Calu3 (cell line): Measurements from ENCODE around the gene FZR1. TPM values are rescaled to one million over a fixed set of nuclear protein-coding genes. Genes with fewer than 3 reads are reported as not detected.

Source experiments
- BruUV-seq: library from RNA; stranded (reverse); fragments of 400-500 nt; replicated peaks from 2 replicates; lab custom pipeline; 2021; lab: Mats Ljungman, UMichigan
- CTCF ChIA-PET: fragments of 300-600 bp; sonication (Branson Sonifier 250); formaldehyde crosslinking; loops from one replicate; lab custom pipeline; 2022; ENCODE audit warnings: antibody characterized with exemption; lab: Charles Lee
- DNase-seq: peaks from one replicate; pipeline ENCODE4 v3.0.0; 2022
- H3K27ac Mint-ChIP-seq: one replicate; pipeline ENCODE4 v1.8.0; 2022; ENCODE audit warnings: mixed read lengths; ENCODE audit not compliant: unreplicated experiment
- H3K27me3 Mint-ChIP-seq: one replicate; pipeline ENCODE4 v1.8.0; 2022; ENCODE audit warnings: mixed read lengths; ENCODE audit not compliant: unreplicated experiment
- H3K36me3 Mint-ChIP-seq: one replicate; pipeline ENCODE4 v1.8.0; 2022; ENCODE audit warnings: mild to moderate bottlenecking, moderate library complexity, mixed read lengths; ENCODE audit not compliant: insufficient read depth, unreplicated experiment
- H3K4me1 Mint-ChIP-seq: one replicate; pipeline ENCODE4 v1.8.0; 2022; ENCODE audit warnings: mild to moderate bottlenecking, low read depth, mixed read lengths; ENCODE audit not compliant: unreplicated experiment
- H3K4me3 Mint-ChIP-seq: one replicate; pipeline ENCODE4 v1.8.0; 2022; ENCODE audit warnings: mild to moderate bottlenecking, low read depth, moderate library complexity, mixed read lengths; ENCODE audit not compliant: unreplicated experiment
- H3K9me3 Mint-ChIP-seq: one replicate; pipeline ENCODE4 v1.8.0; 2022; ENCODE audit warnings: low read depth, mixed read lengths; ENCODE audit not compliant: unreplicated experiment
- CTCF ChIP-seq: fragments of 200-600 bp; IDR thresholded peaks from one replicate; pipeline ENCODE4 v1.8.0; 2022; ENCODE audit warnings: antibody characterized with exemption; ENCODE audit not compliant: unreplicated experiment
- intact Hi-C: fragments of 100-400 bp; cut with micrococcal nuclease; formaldehyde crosslinking; loops from one replicate; pipeline ENCODE4 v1.10.0; 2022; ENCODE audit not compliant: unreplicated experiment
- total RNA-seq: library from RNA; stranded (reverse); gene quantifications from 2 replicates; pipeline ENCODE4 v1.2.3, GENCODE V29; 2022

Gene FZR1
- total RNA-seq, 1 experiment from 2014 or later: 33.1 TPM

GRCh38 chr19:3476830-3477229, 29.3 kb upstream of the FZR1 start:
- Mint-ChIP-seq H3K9me3 (no peaks in the 10 kb centered on the region), H3K27me3 (no peaks in the 10 kb centered on the region), H3K36me3 (peaks cover 17% of the 10 kb centered on the region), H3K4me3 (no peak overlapping the region), H3K27ac (no peak overlapping the region), H3K4me1 (no peaks in the 10 kb centered on the region)
- no peak for TF ChIP-seq CTCF
- no TSS peak for BruUV-seq
- intact Hi-C loops: no loop called here
- CTCF ChIA-PET: no interaction called here
- DNase-seq: no peak

GRCh38 chr19:3477506-3477905, 28.6 kb upstream of the FZR1 start:
- peaks cover 19% of the 10 kb centered on the region for H3K36me3 Mint-ChIP-seq
- CTCF ChIA-PET: no interaction called here
- no peak for TF ChIP-seq CTCF

GRCh38 chr19:3477951-3478350, 28.2 kb upstream of the FZR1 start:
- Mint-ChIP-seq H3K4me3 (no peak overlapping the region), H3K27ac (no peak overlapping the region), H3K36me3 (peaks cover 19% of the 10 kb centered on the region), H3K27me3 (no peaks in the 10 kb centered on the region), H3K9me3 (no peaks in the 10 kb centered on the region), H3K4me1 (no peaks in the 10 kb centered on the region)
- TF ChIP-seq CTCF: no peak
- BruUV-seq: no TSS peak
- DNase-seq: no peak
- CTCF ChIA-PET: no interaction called here
- intact Hi-C loops: no loop called here

More at GRCh38 chr19:3477506-3477905, 28.6 kb upstream of the FZR1 start:
- no peaks in the 10 kb centered on the region for H3K4me1 Mint-ChIP-seq
- intact Hi-C loops: no loop called here
- H3K9me3 Mint-ChIP-seq: no peaks in the 10 kb centered on the region
- BruUV-seq: no TSS peak
- no peaks in the 10 kb centered on the region for H3K27me3 Mint-ChIP-seq
- DNase-seq: no peak
- H3K27ac Mint-ChIP-seq: no peak overlapping the region
- H3K4me3 Mint-ChIP-seq: no peak overlapping the region

GRCh38 chr19:3478409-3479176, 27.5 kb upstream of the FZR1 start:
- intact Hi-C loops: no loop called here
- Mint-ChIP-seq H3K27me3 (no peaks in the 10 kb centered on the region), H3K4me3 (no peak overlapping the region), H3K4me1 (no peaks in the 10 kb centered on the region), H3K27ac (no peak overlapping the region), H3K9me3 (no peaks in the 10 kb centered on the region), H3K36me3 (peaks cover 19% of the 10 kb centered on the region)
- CTCF ChIA-PET: interaction anchor here (0.8 kb wide), 1 partner anchor 176 kb away, joined by 7 read pairs; no protein-coding TSS in a partner anchor
- no TSS peak for BruUV-seq
- DNase-seq: no peak
- TF ChIP-seq CTCF: no peak
